Measurements from ENCODE around the gene AUH. TPM values are rescaled to one million over a fixed set of nuclear protein-coding genes. Genes with fewer than 3 reads are reported as not detected.

AUH gene
- total RNA-seq, 1 donor from 2014 or later: 24.9 TPM

DNA sequence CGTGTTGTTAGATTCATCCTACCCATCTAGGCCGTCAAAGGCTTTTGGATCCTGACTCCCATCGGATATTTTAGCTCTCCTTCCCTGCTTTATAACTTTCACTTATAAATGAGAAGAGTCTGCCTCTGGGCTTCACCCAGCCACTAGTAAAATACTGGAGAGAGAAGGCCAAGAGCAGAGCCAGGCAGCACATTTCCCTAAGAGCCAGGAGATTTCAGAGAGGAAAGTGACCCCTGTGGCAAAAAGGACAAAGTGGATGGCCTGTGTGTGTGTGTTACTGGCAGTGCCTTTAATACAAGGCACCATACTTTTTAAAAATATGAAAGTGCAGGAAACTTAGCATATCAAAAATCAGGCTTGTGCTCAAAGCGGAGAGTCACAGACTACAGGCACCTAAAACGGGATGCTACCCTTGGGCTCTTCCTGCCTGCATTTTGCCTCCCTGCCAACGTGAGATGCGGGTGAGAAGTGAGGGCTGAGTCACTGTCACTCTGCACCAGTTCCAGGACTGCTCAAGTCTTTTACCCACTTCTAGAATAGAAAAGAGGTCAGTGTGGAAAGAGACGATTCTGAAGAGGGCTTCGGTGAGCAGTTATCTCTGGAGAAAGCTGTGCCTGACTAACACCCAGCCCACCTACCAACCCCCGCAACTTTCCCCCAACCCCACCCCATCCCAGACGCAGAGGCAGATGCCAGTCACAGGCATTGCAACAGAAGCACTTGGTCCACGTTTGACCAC lies 46.0 kb upstream of the AUH start:
- peaks cover 4% of the 10 kb centered on the region for H3K4me1 Mint-ChIP-seq (ENCODE audit: low read depth)
- peaks cover 28% of the 10 kb centered on the region for H3K36me3 Mint-ChIP-seq (ENCODE audit: insufficient read depth)
- H3K27me3 Mint-ChIP-seq: no peaks in the 10 kb centered on the region
- no peaks in the 10 kb centered on the region for H3K9me3 Mint-ChIP-seq (ENCODE audit: low read depth)
- peak overlapping the region; percentile 53 for H3K27ac Mint-ChIP-seq
- DNase-seq (ENCODE audit: low spot score, unreplicated experiment): no peak
- H3K4me3 Mint-ChIP-seq (ENCODE audit: low read depth): no peak overlapping the region
- TF ChIP-seq, protein P1, sequence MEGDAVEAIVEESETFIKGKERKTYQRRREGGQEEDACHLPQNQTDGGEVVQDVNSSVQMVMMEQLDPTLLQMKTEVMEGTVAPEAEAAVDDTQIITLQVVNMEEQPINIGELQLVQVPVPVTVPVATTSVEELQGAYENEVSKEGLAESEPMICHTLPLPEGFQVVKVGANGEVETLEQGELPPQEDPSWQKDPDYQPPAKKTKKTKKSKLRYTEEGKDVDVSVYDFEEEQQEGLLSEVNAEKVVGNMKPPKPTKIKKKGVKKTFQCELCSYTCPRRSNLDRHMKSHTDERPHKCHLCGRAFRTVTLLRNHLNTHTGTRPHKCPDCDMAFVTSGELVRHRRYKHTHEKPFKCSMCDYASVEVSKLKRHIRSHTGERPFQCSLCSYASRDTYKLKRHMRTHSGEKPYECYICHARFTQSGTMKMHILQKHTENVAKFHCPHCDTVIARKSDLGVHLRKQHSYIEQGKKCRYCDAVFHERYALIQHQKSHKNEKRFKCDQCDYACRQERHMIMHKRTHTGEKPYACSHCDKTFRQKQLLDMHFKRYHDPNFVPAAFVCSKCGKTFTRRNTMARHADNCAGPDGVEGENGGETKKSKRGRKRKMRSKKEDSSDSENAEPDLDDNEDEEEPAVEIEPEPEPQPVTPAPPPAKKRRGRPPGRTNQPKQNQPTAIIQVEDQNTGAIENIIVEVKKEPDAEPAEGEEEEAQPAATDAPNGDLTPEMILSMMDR (IDR thresholded peaks at IDR 0.05; ENCODE audit: unreplicated experiment): no peak

DNA sequence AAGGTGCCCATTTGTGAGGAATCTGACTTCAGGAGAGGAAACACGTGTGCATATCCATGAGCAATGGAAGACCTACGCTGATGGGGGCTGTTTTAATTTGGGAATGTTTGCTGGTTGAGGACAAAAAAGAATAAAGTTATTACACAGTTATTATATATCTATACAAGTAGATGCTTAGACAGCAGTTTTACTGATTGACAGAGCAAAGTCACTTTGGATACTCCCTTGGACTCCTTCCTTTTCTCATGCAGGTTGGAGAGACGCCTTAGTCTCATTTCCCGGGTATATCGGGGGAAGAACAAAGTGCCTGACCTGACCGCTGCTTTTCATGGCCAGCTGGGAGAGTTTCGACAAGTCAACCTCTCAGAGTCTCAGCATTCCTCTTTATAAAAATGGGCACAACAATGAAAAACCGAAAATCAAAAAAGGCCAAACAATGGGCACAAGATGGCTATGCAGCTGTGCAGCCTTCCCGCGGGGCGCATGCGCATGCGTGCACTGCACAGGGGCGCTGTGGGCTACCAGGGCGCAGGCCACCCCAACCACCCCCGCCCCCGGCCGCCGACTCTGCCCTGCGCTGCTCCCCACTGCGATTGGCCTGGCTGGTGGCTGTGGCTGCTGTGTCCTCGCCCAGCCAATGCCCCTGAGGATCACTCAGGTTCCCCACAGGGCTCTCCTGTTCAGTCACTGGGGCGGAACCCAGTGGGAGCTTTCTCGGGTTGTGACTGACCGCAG lies 43.8 kb upstream of the AUH start:
- TF ChIP-seq, protein P1 (IDR thresholded peaks at IDR 0.05; ENCODE audit: unreplicated experiment): no peak
- Mint-ChIP-seq H3K27me3 (no peaks in the 10 kb centered on the region), H3K27ac (no peak overlapping the region), H3K36me3 (ENCODE audit: insufficient read depth) (peaks cover 26% of the 10 kb centered on the region), H3K4me1 (ENCODE audit: low read depth) (peaks cover 4% of the 10 kb centered on the region), H3K9me3 (ENCODE audit: low read depth) (no peaks in the 10 kb centered on the region), H3K4me3 (ENCODE audit: low read depth) (no peak overlapping the region)
- DNase-seq (ENCODE audit: low spot score, unreplicated experiment): no peak

DNA sequence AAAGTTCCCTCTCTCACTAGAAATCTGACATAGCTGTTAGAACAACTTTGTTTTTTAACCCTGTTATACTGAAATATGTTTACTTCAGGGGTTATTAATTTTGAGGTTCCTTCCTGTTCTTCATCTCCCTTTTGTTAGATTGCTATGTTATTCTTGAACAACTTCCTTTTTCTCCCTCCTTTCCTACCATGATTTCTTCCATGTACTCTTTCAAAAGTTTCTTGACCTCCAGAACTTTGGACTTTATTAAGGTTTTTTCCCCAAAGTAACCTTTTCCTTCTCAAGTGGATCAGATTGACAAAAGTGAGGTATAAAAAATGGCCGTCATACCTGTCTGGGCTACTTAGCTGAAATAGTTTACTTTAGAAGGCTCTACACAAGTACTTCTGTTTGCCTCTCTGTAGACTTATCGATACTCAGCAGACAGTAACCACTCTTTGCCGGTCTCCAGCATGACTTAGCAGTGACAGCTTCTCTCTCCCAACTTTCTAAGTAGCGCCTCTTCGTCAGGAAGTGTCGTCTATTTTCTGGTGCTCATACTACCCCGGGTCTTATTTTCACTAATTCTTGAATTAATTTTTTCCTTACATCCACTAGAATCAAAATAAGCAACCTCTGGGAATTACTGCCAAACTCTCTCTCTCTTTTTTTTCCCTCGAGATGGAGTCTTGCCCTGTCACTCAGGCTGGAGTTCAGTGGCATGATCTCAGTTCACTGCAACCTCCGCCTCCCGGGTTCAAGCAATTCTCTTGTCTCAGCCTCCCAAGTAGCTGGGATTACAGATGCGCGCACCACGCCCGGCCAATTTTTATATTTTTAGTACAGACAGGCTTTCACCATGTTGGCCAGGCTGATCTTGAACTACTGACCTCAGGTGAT lies 42.2 kb upstream of the AUH start:
- Mint-ChIP-seq H3K36me3 (ENCODE audit: insufficient read depth) (peaks cover 12% of the 10 kb centered on the region), H3K27me3 (no peaks in the 10 kb centered on the region), H3K27ac (no peak overlapping the region), H3K4me1 (ENCODE audit: low read depth) (peaks cover 4% of the 10 kb centered on the region), H3K9me3 (ENCODE audit: low read depth) (no peaks in the 10 kb centered on the region), H3K4me3 (ENCODE audit: low read depth) (no peak overlapping the region)
- no peak for DNase-seq (ENCODE audit: low spot score, unreplicated experiment)
- TF ChIP-seq, protein P1 (IDR thresholded peaks at IDR 0.05; ENCODE audit: unreplicated experiment): no peak

DNA sequence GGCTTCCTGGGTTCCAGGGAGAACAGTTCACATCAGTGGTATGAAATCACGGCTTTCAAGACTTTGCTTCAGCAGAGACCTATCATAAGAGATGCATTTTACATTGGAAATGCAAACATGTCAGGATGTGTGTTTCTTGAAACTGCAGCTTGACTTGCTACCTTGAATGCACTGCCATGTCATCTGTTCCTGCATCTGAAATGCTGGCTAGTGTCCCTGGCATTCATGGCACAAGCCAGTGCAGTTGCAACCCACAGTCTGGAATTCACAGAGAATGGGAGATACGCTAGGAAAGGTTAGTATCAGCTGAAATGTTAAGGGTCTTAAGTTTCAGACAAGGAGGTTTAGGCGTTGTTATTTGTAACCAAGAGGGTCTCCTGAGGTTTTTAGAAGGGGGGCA lies 37.2 kb upstream of the AUH start:
- H3K27me3 Mint-ChIP-seq: no peaks in the 10 kb centered on the region
- no peak for DNase-seq (ENCODE audit: low spot score, unreplicated experiment)
- TF ChIP-seq, protein P1 (IDR thresholded peaks at IDR 0.05; ENCODE audit: unreplicated experiment): no peak
- no peak overlapping the region for H3K27ac Mint-ChIP-seq
- H3K36me3 Mint-ChIP-seq (ENCODE audit: insufficient read depth): no peaks in the 10 kb centered on the region
- H3K9me3 Mint-ChIP-seq (ENCODE audit: low read depth): no peaks in the 10 kb centered on the region
- peaks cover 3% of the 10 kb centered on the region for H3K4me1 Mint-ChIP-seq (ENCODE audit: low read depth)
- H3K4me3 Mint-ChIP-seq (ENCODE audit: low read depth): no peak overlapping the region

Measured in progenitor cell of endocrine pancreas (in vitro differentiated cells).